GM19395 (cell line): ENCODE results near the gene SMIM38.
"Not testable (repeated sequence)": the region's sequence is repeated elsewhere in the genome, so short reads cannot be mapped to it uniquely, and the experiment has no call there.

Source experiments
- ATAC-seq: cut with Tn5 transposase; IDR thresholded peaks from one replicate; pipeline ENCODE4 v1.9.1; 2021; ENCODE audit warnings: mild to moderate bottlenecking, moderate library complexity; ENCODE audit not compliant: unreplicated experiment

The SMIM38 gene

DNA sequence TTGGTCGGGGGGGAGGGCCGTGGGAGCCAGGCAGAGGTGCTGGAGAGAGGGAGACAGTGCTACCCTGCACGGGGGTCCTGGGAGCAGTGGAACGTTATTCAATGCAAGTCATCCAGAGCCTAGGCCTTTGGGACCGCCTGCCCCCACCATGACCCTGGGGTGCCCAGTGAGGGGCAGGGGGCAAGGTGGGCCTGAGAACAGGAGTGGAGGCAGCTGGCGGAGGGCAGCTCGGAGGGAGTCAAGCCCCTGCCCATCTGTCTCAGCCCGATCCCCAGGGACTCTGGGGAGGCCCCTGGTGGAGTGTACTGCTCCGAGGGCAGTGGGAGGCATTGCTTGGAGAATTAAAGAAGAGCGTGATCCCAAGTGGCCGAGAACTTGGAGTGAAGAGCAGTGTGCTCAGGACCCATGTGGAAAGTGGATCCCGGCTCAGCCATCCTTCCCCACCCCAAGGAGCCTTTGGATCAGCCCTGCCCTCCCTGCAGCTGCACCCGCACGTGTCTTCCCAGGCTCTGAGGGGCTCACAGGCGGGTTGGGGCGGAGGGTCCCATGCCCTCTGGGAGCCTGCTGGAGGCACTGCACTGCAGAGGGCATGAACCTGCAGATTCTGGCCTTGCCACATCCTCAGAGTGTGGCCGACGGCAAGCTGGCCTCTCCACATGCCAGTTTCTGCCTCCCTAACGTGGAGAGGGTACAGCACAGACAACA lies 34.0 kb upstream of the SMIM38 start:
- ATAC-seq = no peak

DNA sequence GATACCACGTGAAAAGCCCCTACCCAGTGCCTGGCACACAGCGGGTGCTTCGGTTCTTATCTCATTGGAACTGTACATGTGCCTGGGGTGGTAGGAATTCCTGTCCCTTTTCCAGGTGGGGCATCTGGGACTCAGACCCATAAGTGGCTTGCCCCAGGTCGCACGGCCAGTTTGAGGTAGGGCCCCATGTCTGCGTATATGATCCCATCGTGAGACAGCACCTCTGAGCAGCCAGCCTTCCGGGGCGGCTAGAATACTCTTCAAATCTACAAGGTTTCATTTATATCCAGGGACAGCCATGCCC lies 33.5 kb upstream of the SMIM38 start:
- ATAC-seq = no peak

DNA sequence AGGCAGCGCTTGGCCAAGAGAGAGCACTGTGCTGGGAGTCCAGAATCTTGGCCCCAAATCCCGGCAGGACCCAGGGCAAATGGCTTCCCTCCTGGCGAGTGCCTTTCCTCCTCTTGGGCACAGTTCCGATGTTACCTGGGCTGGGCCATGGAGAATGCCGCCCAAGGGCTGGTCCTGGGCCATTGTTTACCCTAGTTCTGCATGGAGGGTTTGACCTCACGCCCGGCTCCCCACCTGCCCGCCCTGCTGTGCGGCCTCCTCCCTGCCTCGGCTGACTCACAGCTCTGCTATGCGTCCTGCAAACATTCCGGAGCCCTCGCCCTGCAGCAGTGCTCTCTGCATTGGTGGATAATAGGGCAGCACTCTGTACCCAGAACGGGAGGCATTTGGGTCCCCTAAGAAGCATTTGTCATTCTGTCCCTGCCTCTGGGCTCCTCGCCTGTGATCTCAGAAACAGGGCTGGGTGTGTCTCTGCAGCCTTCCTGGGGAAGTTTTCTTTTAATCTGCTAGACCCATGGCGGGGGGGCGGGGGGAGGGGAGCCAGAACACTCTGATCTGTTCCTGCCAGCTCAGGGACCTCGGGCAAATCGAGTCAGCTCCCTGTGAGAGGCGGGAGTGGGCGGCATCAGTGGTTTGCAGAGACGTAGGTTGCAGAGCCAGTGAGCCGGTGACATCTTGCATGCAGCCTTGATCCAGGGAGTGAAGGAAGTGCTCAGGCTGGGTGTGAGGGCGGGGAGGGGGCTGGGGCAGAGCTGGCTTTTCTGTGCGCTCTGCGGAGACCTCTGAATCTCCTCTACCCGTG lies 32.9 kb upstream of the SMIM38 start:
- ATAC-seq = no peak

DNA sequence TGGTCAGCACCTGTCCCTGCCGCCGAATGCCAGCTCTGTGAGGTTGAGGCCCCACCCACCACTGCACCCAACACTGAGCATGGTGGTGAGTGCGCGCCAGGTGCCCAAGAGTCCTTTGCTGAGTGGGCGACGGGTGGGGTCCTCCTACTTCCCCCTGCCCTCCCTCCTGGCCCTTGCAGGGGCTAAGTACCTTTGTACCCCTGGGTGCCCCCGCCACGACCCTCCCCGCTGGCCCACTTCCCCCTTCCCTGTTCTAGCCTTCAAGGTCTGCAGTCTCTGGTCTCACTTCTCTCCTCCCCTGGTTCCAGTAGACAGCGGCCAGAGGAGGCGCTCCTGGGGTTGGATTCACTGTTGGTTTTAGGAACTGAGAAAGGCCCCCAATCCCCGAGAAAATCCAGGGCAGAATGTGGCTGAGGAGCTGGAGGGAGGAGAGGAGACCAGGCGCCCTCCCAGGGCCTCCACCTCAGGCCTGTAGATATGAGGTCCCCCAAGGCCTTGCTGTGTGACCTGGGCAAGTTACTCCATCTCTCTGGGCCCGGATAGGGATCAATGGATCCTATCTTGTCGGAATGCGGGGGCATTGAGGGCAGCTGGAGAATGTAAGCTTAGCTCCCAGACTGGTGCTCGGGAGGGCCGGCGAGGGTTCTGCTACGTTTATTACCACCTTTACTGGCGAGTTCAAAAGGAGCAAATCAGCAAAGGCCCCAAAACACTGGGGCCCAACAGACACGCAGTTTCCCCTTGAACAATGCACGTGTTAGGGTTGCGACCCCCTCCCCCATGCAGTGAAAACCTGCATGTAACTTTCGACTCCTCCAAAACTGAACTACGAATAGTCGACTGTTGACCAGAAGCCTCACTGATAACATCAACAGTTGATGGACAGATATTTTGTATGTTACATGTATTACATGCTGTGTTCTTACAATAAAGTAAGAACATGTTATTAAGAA lies 31.9 kb upstream of the SMIM38 start:
- ATAC-seq = no peak

DNA sequence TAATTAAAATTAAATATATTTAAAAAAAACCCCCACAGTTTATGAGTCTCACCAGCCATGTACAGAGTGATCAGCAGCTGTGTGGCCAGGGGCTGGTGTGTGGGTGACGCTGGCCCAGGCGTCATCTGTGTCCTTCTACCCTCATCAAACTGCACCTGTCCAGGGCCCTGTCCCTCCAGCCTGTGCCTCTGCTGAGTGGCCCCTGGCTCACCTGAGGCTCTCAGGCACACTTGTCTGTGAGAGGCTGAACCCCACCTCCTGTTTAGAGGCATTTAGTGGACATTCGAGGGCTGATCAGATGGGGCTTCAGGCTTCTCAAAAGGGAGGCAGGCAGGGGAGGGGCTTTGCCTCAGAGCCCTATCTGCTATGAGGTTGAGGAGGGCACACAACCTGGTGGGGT lies 29.9 kb upstream of the SMIM38 start:
- ATAC-seq = no peak

DNA sequence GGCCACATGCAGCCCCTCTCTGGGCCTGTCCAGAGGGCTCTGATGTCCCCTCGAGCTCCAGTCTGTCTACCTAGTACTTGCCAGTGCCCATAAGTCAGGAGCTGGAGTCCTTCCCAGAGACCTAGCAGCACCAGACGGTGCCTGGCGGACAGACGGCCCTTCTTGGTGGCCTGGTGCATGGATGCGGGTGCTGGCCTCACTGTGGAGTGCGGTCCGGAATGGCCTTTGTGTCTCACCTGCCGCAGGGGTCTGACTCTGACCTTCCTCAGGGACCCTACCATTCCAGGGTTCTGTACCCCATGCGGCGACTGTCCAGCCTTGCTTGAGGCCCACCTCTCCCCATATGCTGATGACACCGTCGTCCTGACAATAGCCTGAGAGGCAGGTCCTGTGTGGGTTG lies 29.4 kb upstream of the SMIM38 start:
- ATAC-seq = no peak

DNA sequence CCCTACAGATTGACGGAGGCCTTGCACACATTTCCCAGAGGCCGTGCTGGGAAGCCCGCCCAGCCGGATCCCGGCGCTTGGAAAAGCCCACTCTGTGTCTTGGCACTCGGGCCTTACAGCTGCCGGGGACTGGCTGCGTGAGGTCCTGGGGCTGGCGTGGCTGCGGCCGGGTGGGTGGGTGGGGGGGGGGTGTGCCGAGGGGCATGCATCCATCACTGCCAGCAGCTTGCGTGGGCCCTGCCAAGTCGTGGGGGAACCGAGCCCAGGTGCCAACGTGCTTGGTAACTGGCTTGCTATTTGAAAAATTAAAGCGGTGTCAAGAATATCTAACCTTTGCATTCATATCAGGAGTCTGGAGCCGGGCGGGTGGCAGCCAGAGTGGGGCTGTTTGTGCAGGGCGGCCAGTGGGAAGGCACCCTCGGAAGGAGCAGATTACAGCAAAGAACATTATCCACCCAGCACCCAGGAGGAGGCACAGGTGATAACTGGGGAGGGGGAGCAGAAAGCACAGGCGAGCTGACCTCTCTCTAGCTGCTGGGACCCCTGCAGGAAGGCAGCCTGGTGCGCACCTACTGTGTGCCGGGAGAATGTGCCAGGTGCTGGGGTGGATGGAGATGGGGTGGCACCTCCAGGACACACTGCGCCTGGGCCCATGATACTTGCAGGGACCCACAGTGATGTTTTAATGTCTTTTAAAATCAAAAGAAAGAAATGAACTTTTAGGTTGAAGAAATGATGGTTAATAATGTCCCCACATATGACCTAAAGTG lies 28.5 kb upstream of the SMIM38 start:
- ATAC-seq = no peak

DNA sequence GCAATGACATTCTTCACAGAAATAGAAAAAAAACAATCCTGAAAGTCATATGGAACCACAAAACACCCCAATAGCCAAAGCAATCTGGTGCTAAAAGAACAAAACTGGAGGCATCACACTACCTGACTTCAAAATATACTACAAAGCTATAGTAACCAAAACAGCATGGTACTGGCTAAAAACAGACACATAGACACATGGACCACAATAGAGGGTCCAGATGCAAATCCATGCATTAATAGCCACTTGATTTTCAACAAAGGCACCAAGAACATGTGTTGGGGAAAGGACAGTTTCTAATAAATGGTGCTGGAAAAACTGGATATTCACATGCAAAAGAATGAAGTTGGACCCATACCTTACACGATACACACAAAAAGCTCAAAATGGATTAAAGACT lies 27.9 kb upstream of the SMIM38 start:
- ATAC-seq = no peak

DNA sequence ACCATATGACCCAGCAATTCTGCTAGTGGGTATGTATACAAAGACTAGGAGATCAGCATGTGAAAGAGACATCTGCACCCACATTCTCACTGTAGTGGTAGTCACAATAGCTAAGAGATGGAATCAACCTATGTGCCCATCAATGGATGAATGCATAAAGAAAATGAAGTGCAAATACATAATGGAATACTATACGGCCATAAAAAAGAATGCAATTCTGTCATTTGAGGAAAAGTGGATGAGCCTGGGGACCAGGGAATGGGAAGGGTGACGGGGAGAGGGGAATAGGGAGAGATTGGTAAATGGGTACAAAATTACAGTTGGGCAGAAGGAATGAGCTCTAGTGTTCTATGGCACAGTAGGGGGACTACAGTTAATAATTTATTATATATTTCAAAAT lies 26.7 kb upstream of the SMIM38 start:
- ATAC-seq = no peak

DNA sequence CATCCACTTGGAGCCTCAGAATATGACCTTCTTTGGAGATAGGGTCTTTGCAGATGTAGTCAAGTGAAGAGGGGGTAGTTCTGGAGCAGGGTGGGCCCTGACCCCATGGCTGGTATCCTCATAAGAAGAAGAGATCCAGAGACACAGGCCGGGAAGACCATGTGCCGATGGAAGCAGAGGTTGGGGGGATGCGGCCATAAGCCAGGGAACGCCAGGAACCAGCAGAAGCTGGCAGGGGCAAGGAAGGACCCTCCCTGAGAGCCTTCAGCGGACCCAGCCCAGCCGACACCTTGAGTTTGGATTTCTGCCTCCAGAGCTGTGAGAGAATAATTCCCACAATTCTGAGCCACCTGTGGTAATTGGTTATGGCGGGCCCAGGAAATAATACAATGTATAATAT lies 26.1 kb upstream of the SMIM38 start:
- no peak for ATAC-seq

DNA sequence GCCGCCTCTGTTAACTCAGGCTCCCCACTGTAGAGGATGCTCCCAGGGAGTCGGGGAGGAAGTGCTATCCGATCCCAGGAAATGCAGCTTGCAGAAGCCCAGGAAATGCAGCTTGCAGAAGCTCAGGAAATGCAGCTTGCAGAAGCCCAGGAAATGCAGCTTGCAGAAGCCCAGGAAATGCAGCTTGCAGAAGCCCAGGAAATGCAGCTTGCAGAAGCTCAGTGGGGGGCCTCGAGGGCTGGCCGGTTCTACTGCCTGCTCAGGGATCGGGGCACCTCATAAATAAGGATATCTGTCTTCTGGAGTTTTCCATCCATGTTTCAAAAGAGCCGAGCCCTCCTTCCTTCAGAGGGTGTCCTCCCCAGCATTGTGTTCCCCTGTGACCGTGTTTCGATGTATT lies 25.1 kb upstream of the SMIM38 start:
- no peak for ATAC-seq

DNA sequence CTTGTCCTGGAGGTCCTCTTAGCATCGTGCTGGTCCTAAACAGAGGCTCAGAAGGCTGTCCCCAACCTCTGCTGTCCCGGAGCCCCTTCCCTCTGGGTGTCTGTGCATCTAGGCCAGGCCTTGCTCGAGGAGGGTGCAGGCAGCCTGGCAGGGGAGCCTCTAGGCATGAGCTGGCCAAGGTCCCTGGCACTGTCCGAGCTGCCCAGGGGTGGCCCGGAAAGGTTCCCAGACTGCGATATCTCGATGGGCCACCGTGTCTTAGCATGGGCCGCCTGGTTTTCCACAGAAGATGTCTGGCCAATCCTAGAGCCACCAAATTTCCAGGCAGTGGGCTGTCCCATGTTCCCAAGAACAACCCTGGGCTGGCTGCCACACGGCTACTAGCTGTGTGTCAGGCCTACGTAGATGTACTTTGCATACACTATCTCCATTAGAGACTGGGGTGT lies 24.6 kb upstream of the SMIM38 start:
- ATAC-seq = no peak

DNA sequence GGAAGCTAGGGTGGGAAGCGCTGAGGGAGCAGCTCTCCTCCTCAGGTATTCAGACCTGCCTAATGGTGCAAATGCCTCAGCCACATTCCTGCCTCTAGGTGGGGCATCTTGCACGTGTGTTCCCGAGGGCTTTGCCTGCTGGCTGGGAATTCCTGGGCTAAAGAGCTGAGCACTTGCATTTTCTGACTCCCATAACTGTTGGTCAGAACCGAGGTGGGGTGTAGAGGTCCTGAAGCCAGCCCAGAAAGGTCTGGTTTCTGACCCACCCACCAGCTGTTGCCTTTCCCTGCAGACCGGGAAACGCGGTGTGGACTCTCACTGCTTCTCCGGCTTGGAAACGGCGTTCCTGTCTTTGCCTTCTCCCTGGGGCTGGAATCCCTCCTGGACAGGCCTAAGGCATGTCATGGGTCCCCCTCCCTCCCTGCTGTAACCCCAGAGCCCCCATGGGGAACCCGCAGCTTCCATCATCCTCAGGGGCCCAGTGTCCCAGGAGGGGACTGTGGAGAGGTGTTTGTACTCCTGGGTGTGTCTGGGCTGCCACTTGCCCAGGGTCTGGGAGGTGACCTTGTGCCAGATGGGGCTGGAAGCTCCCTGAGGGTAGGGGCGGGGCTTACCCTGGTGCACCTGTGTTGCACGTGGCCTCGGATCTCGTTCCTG lies 24.0 kb upstream of the SMIM38 start:
- no peak for ATAC-seq

DNA sequence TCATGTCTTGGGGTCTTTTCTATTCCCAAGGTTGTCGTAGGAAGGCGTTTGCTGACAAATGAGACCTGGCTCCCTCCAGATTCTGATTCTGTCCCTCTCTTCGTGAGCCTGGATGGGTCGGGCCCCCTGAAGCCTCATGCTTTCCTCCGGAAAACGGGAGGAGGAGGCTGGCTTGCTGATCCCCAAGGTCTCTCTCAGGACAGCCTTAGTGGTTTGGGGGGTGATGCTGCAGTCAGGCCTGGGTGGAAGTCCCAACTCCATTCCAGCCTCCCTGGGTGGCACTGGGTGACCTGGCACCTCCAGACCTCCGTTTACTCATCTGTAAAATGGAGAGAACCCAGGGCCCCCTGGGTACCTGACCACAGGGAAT lies 23.4 kb upstream of the SMIM38 start:
- ATAC-seq = no peak

DNA sequence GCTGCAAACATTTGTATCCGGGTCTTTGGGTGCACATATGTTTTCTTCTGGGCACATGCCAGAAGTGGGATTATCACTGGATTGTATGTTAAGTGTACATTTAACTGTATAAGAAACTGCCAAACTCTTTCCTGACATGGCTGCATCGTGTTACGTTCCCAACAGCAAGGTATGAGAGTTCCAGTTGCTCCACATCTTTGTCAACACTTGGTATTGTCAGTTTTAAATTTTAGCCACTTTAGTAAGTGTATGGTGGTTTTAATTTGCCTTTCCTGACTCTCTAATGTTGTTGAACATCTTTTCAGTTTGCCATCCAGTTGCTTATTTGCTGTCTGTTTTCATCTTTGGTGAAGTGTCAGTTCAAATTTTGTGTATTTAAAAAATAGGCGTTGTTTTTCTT lies 22.5 kb upstream of the SMIM38 start:
- ATAC-seq = no peak

DNA sequence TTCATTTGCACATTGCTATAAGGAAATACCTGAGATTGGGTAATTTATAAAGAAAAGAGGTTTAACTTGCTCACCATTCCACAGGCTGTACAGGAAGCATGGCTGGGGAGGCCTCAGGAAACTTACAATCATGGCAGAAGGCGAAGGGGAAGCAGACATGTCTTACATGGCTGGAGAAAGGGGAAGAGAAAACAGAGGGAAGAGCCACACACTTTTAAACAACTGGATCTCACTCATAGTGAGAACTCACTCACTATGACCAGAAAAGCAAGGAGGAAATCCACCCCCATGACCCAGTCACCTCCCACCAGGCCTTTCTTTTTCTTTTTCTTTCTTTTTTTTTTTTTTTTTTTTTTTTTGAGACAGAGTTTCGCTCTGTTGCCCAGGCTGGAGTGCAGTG lies 21.6 kb upstream of the SMIM38 start:
- ATAC-seq = not testable (repeated sequence)

DNA sequence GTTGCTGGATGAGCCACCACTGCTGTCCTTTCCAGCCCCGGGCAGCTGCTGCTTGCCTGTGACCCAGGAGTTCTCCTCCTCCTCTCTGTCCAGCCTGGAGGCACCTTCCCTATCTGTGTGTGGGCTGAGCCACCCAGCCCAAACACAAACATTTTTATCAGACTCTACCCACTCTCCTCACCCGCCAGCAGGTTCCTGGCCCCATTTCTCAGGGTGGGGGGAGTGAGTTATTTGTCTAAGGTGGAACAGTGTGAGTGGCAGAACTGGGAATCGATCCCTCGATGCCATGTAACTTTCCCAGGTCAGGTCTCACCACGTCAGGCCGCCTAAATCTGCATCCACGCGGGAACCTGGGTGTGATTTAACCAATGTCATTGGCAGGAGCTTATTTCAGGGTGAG lies 20.8 kb upstream of the SMIM38 start:
- no peak for ATAC-seq

DNA sequence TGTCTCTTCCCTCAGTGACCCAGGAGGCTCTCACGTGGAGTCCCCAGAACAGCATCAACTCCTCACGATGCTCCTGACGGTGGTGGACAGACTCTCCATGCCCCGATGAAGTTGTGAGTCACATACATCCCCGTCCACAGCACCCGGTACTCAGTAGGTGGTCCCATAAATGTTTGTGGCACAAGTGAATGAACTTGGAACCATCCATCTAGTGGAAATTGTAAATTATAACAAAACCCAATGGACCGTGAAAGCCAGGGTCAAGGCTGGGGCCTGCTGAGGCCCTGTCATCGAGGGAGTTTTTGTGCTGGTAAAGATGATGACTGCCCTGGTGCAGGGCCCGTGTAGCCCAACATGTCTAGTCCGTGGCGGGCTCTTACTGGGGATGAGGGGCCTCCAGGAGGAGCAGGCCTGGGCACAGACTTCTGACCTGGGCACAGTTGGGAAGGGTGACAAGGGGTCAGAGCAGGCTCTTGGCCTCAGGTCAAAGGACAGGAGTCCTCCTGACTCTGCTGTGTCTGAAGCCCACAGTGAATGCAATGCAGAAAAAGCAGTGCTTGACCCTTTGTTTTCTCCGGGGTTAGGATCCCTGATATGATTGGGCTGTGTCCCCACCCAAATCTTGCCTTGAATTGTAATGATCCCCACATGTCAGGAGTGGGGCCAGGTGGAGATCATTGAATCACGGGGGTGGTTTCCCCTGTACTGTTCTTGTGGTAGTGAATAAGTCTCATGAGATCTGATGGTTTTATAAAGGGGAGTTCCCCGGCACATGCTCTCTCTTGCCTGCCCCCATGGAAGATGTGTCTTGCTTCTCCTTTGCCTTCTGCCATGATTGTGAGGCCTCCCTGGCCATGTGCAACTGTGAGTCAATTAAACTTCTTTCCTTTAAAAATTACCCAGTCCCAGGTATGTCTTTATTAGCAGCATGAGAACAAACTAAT lies 20.0 kb upstream of the SMIM38 start:
- ATAC-seq = no peak

DNA sequence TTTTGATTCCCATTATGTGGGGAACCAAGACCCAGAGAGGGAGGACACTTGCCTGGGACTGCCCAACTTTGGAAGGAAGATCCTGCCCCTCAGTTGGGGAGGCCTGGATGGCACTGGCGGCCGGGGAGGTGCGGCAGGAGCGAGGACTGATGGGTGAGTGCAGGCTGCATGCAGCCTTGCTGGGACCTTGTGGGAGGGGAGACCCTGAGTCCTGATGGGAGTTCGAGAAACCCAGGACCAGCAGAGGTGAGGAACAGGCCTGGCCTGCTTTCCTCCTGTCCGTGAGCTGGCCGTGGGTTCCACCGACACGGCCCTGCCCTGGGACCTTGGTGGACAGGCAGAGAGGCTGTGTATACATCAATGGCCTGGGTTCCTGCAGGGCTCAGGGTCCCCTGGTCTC lies 19.3 kb upstream of the SMIM38 start:
- ATAC-seq = no peak
